Upper lobe of left lung (tissue), 6 donors: ENCODE measurements around the gene ORM1. TPM values are rescaled to one million over a fixed set of nuclear protein-coding genes. Genes with fewer than 3 reads are reported as not detected.

Experiments
- ATAC-seq, 2 donors: fragments of 200-7000 bp; cut with Tn5 transposase; one replicate each; pipeline ENCODE4 v1.9.1; 2022; ENCODE audit warnings: mild to moderate bottlenecking in 2 of 2, moderate library complexity in 2 of 2; ENCODE audit not compliant: low FRiP score in 2 of 2
- DNase-seq, 2 donors: peaks; one replicate each; pipeline ENCODE4 v3.0.0-alpha.2; 2019 to 2020
- H3K27ac ChIP-seq, 4 donors: fragments of 200-600 bp; sonication (generic); one replicate each; pipeline ENCODE4 v1.5.1; 2016 to 2019
- H3K27me3 ChIP-seq, 4 donors: fragments of 200-600 bp; sonication (generic); one replicate each; pipeline ENCODE4 v1.5.1; 2017 to 2019
- H3K36me3 ChIP-seq, 4 donors: fragments of 200-600 bp; sonication (generic); one replicate each; pipeline ENCODE4 v1.5.1; 2016 to 2019
- H3K4me1 ChIP-seq, 4 donors: fragments of 200-600 bp; sonication (generic); one replicate each; pipeline ENCODE4 v1.5.1; 2018 to 2019
- H3K4me3 ChIP-seq, 4 donors: fragments of 200-600 bp; sonication (generic); one replicate each; pipeline ENCODE4 v1.5.1; 2017 to 2019; ENCODE audit warnings: mild to moderate bottlenecking in 2 of 4, moderate library complexity in 1 of 4
- H3K9me3 ChIP-seq, 4 donors: fragments of 200-600 bp; sonication (generic); one replicate each; pipeline ENCODE4 v1.5.1; 2018 to 2019
- EP300 ChIP-seq, 4 donors: sonication (generic); formaldehyde crosslinking; IDR thresholded peaks; one replicate each; pipeline ENCODE4 v1.5.1; 2017; ENCODE audit warnings: antibody characterized with exemption in 4 of 4, control low read depth in 2 of 4
- POLR2A ChIP-seq, 4 donors: fragments of 450-650 bp; IDR thresholded peaks; one replicate each; pipeline ENCODE4 v1.5.1; 2016 to 2017; ENCODE audit warnings: antibody characterized with exemption in 4 of 4, mild to moderate bottlenecking in 2 of 4
- POLR2AphosphoS5 ChIP-seq, 2 donors: sonication (generic); formaldehyde crosslinking; IDR thresholded peaks; one replicate each; pipeline ENCODE4 v1.5.1; 2017; ENCODE audit warnings: antibody characterized with exemption in 2 of 2
- WGBS, 2 donors: methylation state at CpG; one replicate each; pipeline ENCODE4 v1.1.5; 2017 to 2018; 5-methylcytosine and 5-hydroxymethylcytosine counted together
- total RNA-seq, 6 donors: library from RNA; depleted of rRNA in 4 of 6; stranded (reverse); fragments of >200 nt in 4 of 6; gene quantifications; one replicate each; pipeline versions ENCODE4 v1.1.0 to v1.2.1, GENCODE V29; 2016 to 2021
- TF ChIP-seq, protein P1 (sequence below), 6 experiments: fragments of 450-650 bp in 4 of 6; fragments of 200-600 bp in 2 of 6; sonication (generic) in 2 of 6; IDR thresholded peaks; one replicate each; pipeline ENCODE4 v1.5.1; 2016 to 2019; ENCODE audit warnings: antibody characterized with exemption in 6 of 6
- donor health status: DM: no; HTN: no; CAD: no; lungs with moderate emphysema.
- donor health status: DM: no; HTN: yes; CAD: no; lungs with severe emphysema.

ORM1 gene
- total RNA-seq, 6 donors from 2014 or later: 1.8 to 17.9 (median 12.0) TPM; not detected in 1

GRCh38 chr9:114290561-114290986 is 32.3 kb upstream of the ORM1 start:
- peaks cover 0 to 8% (median 6%) of the 10 kb centered on the region in 4 donors for H3K9me3 ChIP-seq
- ATAC-seq: no peak
- H3K27ac ChIP-seq: no peak overlapping the region
- H3K36me3 ChIP-seq: peaks cover 0 to 5% (median 0%) of the 10 kb centered on the region in 4 donors
- TF ChIP-seq POLR2AphosphoS5 (IDR thresholded peaks at IDR 0.05) (no peak), EP300 (IDR thresholded peaks at IDR 0.05) (no peak), POLR2A (IDR thresholded peaks at IDR 0.05) (no peak)
- TF ChIP-seq, protein P1, sequence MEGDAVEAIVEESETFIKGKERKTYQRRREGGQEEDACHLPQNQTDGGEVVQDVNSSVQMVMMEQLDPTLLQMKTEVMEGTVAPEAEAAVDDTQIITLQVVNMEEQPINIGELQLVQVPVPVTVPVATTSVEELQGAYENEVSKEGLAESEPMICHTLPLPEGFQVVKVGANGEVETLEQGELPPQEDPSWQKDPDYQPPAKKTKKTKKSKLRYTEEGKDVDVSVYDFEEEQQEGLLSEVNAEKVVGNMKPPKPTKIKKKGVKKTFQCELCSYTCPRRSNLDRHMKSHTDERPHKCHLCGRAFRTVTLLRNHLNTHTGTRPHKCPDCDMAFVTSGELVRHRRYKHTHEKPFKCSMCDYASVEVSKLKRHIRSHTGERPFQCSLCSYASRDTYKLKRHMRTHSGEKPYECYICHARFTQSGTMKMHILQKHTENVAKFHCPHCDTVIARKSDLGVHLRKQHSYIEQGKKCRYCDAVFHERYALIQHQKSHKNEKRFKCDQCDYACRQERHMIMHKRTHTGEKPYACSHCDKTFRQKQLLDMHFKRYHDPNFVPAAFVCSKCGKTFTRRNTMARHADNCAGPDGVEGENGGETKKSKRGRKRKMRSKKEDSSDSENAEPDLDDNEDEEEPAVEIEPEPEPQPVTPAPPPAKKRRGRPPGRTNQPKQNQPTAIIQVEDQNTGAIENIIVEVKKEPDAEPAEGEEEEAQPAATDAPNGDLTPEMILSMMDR (IDR thresholded peaks at IDR 0.05): no peak
- DNase-seq: no peak
- 63 to 66% methylated on average over 7 of the region's 7 CpGs for WGBS, 2 donors
- H3K27me3 ChIP-seq: no peaks in the 10 kb centered on the region
- no peak overlapping the region for H3K4me3 ChIP-seq
- H3K4me1 ChIP-seq: no peaks in the 10 kb centered on the region

DNA sequence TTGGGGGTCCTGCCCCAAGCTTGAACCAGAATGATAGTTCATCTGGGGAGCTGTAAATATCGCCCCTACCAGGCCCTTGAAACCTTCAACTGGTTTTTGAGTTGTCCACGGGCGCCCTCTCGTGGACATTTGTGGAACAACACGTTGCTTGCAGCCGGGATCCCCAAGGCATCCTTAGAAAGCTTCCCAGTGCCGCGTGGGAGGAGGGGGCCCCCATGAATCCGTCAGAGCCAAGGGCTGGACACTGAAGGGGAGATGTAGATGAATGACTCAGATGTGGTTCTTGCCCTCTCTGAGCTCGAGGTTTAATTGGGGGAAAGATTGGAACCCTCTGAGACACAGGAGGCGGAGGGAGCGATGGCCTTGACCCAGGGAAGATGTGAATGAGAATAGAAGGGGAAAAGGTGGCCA is 31.8 kb upstream of the ORM1 start:
- peak; percentile 32 to 67 for ATAC-seq

DNA sequence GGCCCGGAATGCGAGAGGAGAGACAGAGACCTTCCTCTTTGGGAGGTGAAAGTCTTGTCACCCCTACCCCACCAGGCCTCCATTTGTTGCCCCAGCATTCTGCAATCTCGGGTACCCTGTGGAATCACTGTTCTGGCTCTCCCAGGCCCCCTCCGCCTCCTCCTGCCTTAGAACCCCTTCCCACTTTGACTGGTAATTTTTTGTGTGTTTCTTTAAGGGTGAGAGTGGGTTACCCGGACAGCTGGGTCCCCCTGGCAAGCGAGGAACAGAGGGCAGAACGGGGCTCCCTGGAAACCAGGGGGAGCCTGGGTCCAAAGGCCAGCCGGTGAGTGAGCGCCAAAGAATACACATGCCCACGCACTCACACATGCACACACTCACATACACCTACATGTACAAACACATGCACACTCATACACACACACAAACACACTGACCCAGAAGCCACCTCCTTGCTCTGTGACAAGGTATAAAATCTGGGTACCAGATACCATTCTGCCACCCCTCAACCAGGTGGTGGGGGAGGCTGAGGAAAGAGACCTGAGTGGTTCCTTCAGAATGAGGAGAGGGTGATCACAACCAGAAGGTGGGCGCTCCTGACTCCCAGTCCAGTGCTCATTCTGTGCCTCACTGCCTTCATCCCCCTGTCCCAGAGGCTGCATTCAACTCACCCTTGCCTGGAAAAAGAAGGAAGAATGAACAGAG is 30.9 kb upstream of the ORM1 start:
- Histone ChIP-seq H3K4me1 (no peaks in the 10 kb centered on the region), H3K4me3 (no peak overlapping the region), H3K27me3 (no peaks in the 10 kb centered on the region), H3K9me3 (peaks cover 0 to 10% (median 7%) of the 10 kb centered on the region in 4 donors), H3K27ac (no peak overlapping the region), H3K36me3 (peaks cover 0 to 5% (median 0%) of the 10 kb centered on the region in 4 donors)
- WGBS, 2 donors: 87 to 90% methylated on average over 11 of the region's 11 CpGs
- no peak for TF ChIP-seq EP300 (IDR thresholded peaks at IDR 0.05)
- no peak for ATAC-seq
- peak in 1 of 2 donors; percentile 4 for DNase-seq

More for the DNA sequence above, 31.8 kb upstream of the ORM1 start:
- peak in 1 of 2 donors; percentile 73 for DNase-seq
- 16 to 23% methylated on average over 9 to 12 of the region's 12 CpGs for WGBS, 2 donors
- no peaks in the 10 kb centered on the region for H3K27me3 ChIP-seq
- H3K27ac ChIP-seq: no peak overlapping the region
- TF ChIP-seq POLR2AphosphoS5 (IDR thresholded peaks at IDR 0.05): no peak
- TF ChIP-seq, protein P1 (IDR thresholded peaks at IDR 0.05): peak; percentile 76 to 94 (median 91)
- peaks cover 0 to 8% (median 6%) of the 10 kb centered on the region in 4 donors for H3K9me3 ChIP-seq
- peaks cover 0 to 5% (median 0%) of the 10 kb centered on the region in 4 donors for H3K36me3 ChIP-seq
- no peak overlapping the region for H3K4me3 ChIP-seq
- H3K4me1 ChIP-seq: no peaks in the 10 kb centered on the region

GRCh38 chr9:114294664-114295063 is 28.2 kb upstream of the ORM1 start:
- Histone ChIP-seq H3K27me3 (no peaks in the 10 kb centered on the region), H3K4me1 (no peaks in the 10 kb centered on the region), H3K9me3 (peaks cover 0 to 10% (median 7%) of the 10 kb centered on the region in 4 donors), H3K27ac (no peak overlapping the region), H3K36me3 (peaks cover 0 to 5% (median 0%) of the 10 kb centered on the region in 4 donors), H3K4me3 (no peak overlapping the region)
- ATAC-seq: no peak
- DNase-seq: no peak
- TF ChIP-seq, protein P1 (IDR thresholded peaks at IDR 0.05): no peak
- TF ChIP-seq EP300 (IDR thresholded peaks at IDR 0.05): no peak
- TF ChIP-seq POLR2A (IDR thresholded peaks at IDR 0.05): no peak
- no peak for TF ChIP-seq POLR2AphosphoS5 (IDR thresholded peaks at IDR 0.05)

DNA sequence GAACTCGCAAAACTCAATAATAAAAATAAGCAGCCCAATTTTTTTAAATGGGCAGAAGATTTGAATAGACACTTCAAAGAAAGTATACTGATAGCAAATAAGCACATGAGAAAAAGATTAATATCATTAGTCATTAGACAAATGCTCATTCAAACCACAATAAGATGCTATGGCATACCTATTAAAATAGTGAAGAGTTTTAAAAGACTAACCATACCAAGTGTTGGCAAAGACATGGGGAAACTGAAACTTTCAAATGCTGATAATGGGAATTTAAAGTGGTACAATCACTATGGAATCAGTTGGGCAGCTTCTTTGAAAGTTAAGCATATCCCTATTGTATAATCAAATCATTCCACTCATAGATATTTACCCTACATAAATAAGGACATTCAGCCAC is 26.6 kb upstream of the ORM1 start:
- ATAC-seq (no peak), DNase-seq (no peak)
- H3K4me1 ChIP-seq: no peaks in the 10 kb centered on the region
- TF ChIP-seq, protein P1 (IDR thresholded peaks at IDR 0.05): no peak
- TF ChIP-seq POLR2A (IDR thresholded peaks at IDR 0.05) (no peak), POLR2AphosphoS5 (IDR thresholded peaks at IDR 0.05) (no peak), EP300 (IDR thresholded peaks at IDR 0.05) (no peak)
- 89 to 96% methylated on average over 1 of the region's 1 CpG for WGBS, 2 donors
- no peak overlapping the region for H3K27ac ChIP-seq
- peaks cover 0 to 5% (median 0%) of the 10 kb centered on the region in 4 donors for H3K36me3 ChIP-seq
- peaks cover 0 to 10% (median 7%) of the 10 kb centered on the region in 4 donors for H3K9me3 ChIP-seq
- no peaks in the 10 kb centered on the region for H3K27me3 ChIP-seq
- no peak overlapping the region for H3K4me3 ChIP-seq
